Measurements from ENCODE around the gene GATAD2A. TPM values are rescaled to one million over a fixed set of nuclear protein-coding genes. Genes with fewer than 3 reads are reported as not detected.
"Not testable (repeated sequence)": the region's sequence is repeated elsewhere in the genome, so short reads cannot be mapped to it uniquely, and the experiment has no call there.

Gene GATAD2A
- polyA plus RNA-seq, 3 donors = 37.3 to 49.0 (median 39.0) TPM

- DNase-seq (ENCODE audit: low read depth in 3 of 3, low spot score in 2 of 3) = no peak
Measured at GRCh38 chr19:19385896-19386869, 19.3 kb upstream of the GATAD2A start.

GRCh38 chr19:19387108-19387507 lies 18.4 kb upstream of the GATAD2A start:
- no peak for DNase-seq (ENCODE audit: low read depth in 3 of 3, low spot score in 2 of 3)

- DNase-seq (ENCODE audit: low read depth in 3 of 3, low spot score in 2 of 3) = no peak
Measured at GRCh38 chr19:19388568-19389555, 16.6 kb upstream of the GATAD2A start.

- DNase-seq (ENCODE audit: low read depth in 3 of 3, low spot score in 2 of 3) = not testable (repeated sequence)
Measured at GRCh38 chr19:19389683-19390082, 15.8 kb upstream of the GATAD2A start.

GRCh38 chr19:19394333-19394732 lies 11.1 kb upstream of the GATAD2A start:
- not testable (repeated sequence) for DNase-seq (ENCODE audit: low read depth in 3 of 3, low spot score in 2 of 3)

- no peak for DNase-seq (ENCODE audit: low read depth in 3 of 3, low spot score in 2 of 3)
Measured at GRCh38 chr19:19399733-19400433, 5.6 kb upstream of the GATAD2A start.

- no peak for DNase-seq (ENCODE audit: low read depth in 3 of 3, low spot score in 2 of 3)
Measured at GRCh38 chr19:19402656-19403372, 2.7 kb upstream of the GATAD2A start.

GRCh38 chr19:19403373-19403901 lies 2.0 kb upstream of the GATAD2A start:
- no peak for DNase-seq (ENCODE audit: low read depth in 3 of 3, low spot score in 2 of 3)

- DNase-seq (ENCODE audit: low read depth in 3 of 3, low spot score in 2 of 3) = no peak
Measured at GRCh38 chr19:19405971-19406877, 749 bp downstream of the GATAD2A start.

GRCh38 chr19:19406878-19407632 lies 1.6 kb downstream of the GATAD2A start:
- no peak for DNase-seq (ENCODE audit: low read depth in 3 of 3, low spot score in 2 of 3)

GRCh38 chr19:19407633-19407930 lies 2.1 kb downstream of the GATAD2A start:
- DNase-seq (ENCODE audit: low read depth in 3 of 3, low spot score in 2 of 3) = no peak

- no peak for DNase-seq (ENCODE audit: low read depth in 3 of 3, low spot score in 2 of 3)
Measured at GRCh38 chr19:19409205-19409604, 3.7 kb downstream of the GATAD2A start.

- DNase-seq (ENCODE audit: low read depth in 3 of 3, low spot score in 2 of 3) = no peak
Measured at GRCh38 chr19:19409631-19410030, 4.2 kb downstream of the GATAD2A start.

GRCh38 chr19:19410553-19411550 lies 5.4 kb downstream of the GATAD2A start:
- no peak for DNase-seq (ENCODE audit: low read depth in 3 of 3, low spot score in 2 of 3)

GRCh38 chr19:19416280-19416679 lies 10.8 kb downstream of the GATAD2A start:
- no peak for DNase-seq (ENCODE audit: low read depth in 3 of 3, low spot score in 2 of 3)

- no peak for DNase-seq (ENCODE audit: low read depth in 3 of 3, low spot score in 2 of 3)
Measured at GRCh38 chr19:19417046-19417445, 11.6 kb downstream of the GATAD2A start.

All from right renal cortex interstitium (tissue), 3 donors.